Measurements from ENCODE around the gene NPB. TPM values are rescaled to one million over a fixed set of nuclear protein-coding genes. Genes with fewer than 3 reads are reported as not detected.

NPB gene
- total RNA-seq, 1 donor from 2014 or later, result 1.3 TPM

- Mint-ChIP-seq H3K4me1 (ENCODE audit: low read depth) (peaks cover 41% of the 10 kb centered on the region), H3K9me3 (ENCODE audit: low read depth) (no peaks in the 10 kb centered on the region), H3K36me3 (ENCODE audit: low read depth) (peaks cover 8% of the 10 kb centered on the region), H3K27me3 (ENCODE audit: low read depth) (no peaks in the 10 kb centered on the region), H3K4me3 (ENCODE audit: unreplicated experiment) (peak overlapping the region; percentile 69), H3K27ac (ENCODE audit: unreplicated experiment) (peak overlapping the region; percentile 93)
- DNase-seq (ENCODE audit: low spot score), result no peak
- peak; percentile 19 for TF ChIP-seq CTCF (IDR thresholded peaks at IDR 0.05)
Observed at GRCh38 chr17:81923302-81924260, 21.5 kb downstream of the NPB start.

- Mint-ChIP-seq H3K4me1 (ENCODE audit: low read depth) (peaks cover 45% of the 10 kb centered on the region), H3K9me3 (ENCODE audit: low read depth) (no peaks in the 10 kb centered on the region), H3K4me3 (ENCODE audit: unreplicated experiment) (no peak overlapping the region), H3K36me3 (ENCODE audit: low read depth) (peaks cover 6% of the 10 kb centered on the region), H3K27me3 (ENCODE audit: low read depth) (no peaks in the 10 kb centered on the region), H3K27ac (ENCODE audit: unreplicated experiment) (peak overlapping the region; percentile 99)
- no peak for DNase-seq (ENCODE audit: low spot score)
- TF ChIP-seq CTCF (IDR thresholded peaks at IDR 0.05), result no peak
Observed at GRCh38 chr17:81924557-81925532, 22.8 kb downstream of the NPB start.

DNA sequence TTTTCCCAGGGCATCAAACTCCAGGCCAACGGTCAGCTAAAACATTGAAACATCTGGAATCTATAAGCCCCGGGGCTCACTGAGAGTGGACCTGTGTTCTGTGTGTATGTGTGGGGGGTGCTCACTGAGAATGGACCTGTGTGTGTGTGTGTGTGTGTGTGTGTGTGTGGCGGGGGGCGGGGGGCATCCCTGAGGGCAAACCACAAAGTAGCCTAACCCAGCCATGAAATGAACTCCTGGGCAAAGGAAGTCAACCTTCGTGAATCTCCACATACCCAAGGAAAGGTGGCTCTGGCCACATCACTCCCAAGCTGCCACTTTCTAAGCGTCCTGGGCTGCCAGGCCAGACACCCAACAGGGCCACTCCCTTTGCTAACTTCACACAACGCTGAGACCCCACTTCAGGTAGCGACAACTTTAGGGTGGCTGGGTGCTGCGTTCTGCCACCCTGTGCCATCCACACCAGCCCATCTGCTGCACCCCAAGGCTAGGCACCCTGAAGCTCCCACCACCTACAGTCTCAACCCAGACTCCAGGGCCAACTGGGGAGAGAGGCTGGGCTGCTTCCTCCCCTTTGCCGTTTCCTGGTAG, 23.9 kb downstream of the NPB start:
- Mint-ChIP-seq H3K9me3 (ENCODE audit: low read depth) (no peaks in the 10 kb centered on the region), H3K27ac (ENCODE audit: unreplicated experiment) (peak overlapping the region; percentile 99), H3K4me3 (ENCODE audit: unreplicated experiment) (peak overlapping the region; percentile 83), H3K4me1 (ENCODE audit: low read depth) (peaks cover 43% of the 10 kb centered on the region), H3K27me3 (ENCODE audit: low read depth) (no peaks in the 10 kb centered on the region), H3K36me3 (ENCODE audit: low read depth) (peaks cover 6% of the 10 kb centered on the region)
- no peak for DNase-seq (ENCODE audit: low spot score)
- TF ChIP-seq CTCF (IDR thresholded peaks at IDR 0.05), result no peak

DNA sequence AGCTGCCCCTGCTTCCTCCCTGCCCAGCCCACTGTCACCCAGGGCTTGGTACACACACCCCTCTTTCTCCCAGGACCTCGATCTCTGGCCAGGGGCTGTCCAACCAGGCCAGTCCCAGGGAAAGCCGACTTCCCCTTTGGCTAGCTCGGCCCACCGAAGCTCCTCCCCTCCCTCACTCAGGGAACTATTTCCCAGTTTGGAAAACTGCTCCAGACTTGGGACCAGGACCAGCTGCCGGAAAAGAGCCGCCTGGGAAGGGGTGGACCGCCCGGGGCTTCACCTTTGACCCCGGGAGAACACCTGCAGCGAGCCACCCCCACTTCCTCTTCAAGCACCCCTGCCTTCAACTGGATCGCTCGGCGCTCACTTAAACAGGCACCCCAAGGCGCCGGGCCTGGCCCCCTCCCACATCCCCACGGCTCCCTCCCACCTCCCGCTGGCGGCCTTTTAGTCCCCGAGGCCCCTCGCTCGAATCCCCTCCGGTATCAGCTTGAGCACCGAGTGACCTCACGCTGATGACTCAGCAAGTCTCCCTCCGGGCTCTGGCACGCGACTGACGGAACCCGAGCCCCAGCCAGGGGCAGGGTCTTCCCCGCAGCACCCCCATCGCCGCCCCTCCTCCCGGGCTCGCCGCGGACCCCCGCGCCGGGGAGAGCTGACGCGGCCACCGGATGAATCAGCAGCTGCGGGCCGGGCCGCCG, 24.6 kb downstream of the NPB start:
- H3K9me3 Mint-ChIP-seq (ENCODE audit: low read depth), result no peaks in the 10 kb centered on the region
- no peak for TF ChIP-seq CTCF (IDR thresholded peaks at IDR 0.05)
- H3K36me3 Mint-ChIP-seq (ENCODE audit: low read depth), result peaks cover 3% of the 10 kb centered on the region
- H3K27ac Mint-ChIP-seq (ENCODE audit: unreplicated experiment), result peak overlapping the region; percentile 99
- H3K4me3 Mint-ChIP-seq (ENCODE audit: unreplicated experiment), result peak overlapping the region; percentile 83
- DNase-seq (ENCODE audit: low spot score), result no peak
- peaks cover 40% of the 10 kb centered on the region for H3K4me1 Mint-ChIP-seq (ENCODE audit: low read depth)
- no peaks in the 10 kb centered on the region for H3K27me3 Mint-ChIP-seq (ENCODE audit: low read depth)
